KG1 (cell line): ENCODE measurements around the gene AXL.

Experiments
- DNase-seq: peaks from one replicate; lab custom pipeline; 2025; lab: John Stamatoyannopoulos, UW

Gene AXL

DNA sequence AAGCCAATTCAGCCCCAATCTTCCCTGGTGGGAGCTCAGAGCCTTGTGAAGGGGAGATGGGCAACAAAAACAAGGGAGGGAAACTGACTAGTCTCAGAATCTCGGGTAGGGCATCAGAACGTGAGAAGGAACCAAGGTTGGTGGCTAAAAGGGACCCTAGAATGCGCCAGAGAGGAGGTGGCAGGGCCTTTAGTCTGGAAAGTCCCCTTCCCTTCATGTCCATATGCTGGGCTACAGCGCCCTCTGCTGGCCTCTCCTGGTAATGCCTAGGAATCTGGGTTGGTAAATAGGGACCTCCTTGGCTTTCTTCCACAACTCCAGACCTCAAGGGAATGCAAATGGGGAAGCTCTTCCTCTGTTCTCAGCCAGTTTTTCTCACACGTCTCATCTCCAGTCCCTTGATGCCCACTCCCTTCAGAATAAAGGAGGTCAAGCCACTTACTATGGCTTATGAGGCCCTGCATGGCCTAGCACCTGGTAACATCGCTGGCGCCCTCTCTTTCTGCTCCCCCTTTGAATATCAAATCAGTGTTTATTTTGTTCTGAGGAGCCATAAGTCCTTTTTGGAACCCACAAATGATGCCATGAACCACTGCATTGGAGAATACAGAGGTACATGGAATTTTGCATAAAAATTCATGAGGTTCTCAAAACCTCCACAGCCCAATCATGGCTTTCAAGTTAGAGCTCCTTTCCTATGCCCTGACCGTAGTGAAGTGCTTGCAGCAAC is 89.6 kb downstream of the AXL start:
- DNase-seq = peak; percentile 72

GRCh38 chr19:41309180-41310032 is 90.4 kb downstream of the AXL start:
- DNase-seq = no peak

DNA sequence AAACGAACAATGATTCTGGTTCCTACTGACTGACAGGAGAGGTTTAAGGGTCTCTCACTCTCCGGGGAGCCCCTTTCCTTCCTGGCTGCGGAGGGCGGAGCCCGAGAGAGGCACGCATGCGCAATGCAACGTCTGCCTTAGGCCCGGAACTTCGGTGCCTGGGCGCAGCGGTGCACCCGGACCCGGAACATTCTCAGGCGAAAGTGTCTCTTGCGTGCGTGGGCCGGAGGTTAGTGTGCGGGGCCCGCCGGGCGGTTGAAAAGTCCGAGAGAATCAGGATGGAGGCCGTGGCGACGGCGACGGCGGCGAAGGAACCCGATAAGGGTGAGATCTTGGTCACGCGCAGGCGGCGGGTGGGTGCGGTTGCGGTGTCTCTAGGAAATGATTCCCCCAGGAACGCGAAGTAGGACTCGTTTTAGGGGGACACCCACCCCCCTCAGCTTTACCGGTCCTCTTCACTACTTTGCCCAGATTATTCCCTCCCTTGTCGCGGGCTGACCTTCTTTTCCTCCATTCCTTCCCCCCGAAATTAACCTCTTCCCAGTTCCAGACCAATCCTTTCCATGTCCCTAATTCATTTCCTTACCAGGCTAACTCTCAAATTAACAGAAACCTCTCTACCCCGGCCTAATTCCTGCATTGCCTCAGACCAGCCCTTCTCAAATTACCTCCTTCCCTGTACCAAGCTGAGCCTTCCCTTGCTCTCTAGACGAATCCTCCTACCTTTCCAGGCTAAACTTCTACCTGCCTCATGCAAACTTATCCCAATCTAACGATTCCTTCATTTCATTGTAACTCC is 91.2 kb downstream of the AXL start, which contains the start of gene CCDC97:
Gene CCDC97, plus strand, starts transcription at position 140 of the 799 bp plus-strand sequence. Its CDS starts 139 bp downstream, at position 279.
- peak; percentile 81 for DNase-seq

- DNase-seq = no peak
Measured at GRCh38 chr19:41311072-41311471, 92.0 kb downstream of the AXL start.
